Right atrium auricular region (tissue), 2 donors: Measurements from ENCODE around the gene PARP16. TPM values are rescaled to one million over a fixed set of nuclear protein-coding genes. Genes with fewer than 3 reads are reported as not detected.

Experiments used
- DNase-seq: peaks from one replicate; pipeline ENCODE4 v3.0.0-alpha.2; 2019; ENCODE audit warnings: low spot score
- H3K27ac ChIP-seq, 2 donors: fragments of 200-600 bp; sonication (generic); 1 replicate in 1 of 2; 2 replicates in 1 of 2; pipeline ENCODE4 v1.5.1; 2016 to 2019
- H3K27me3 ChIP-seq, 2 donors: fragments of 200-600 bp; sonication (generic); one replicate each; pipeline versions ENCODE4 v1.5.1 to v1.6.0; 2017 to 2019
- H3K36me3 ChIP-seq: fragments of 200-600 bp; sonication (generic); one replicate; pipeline ENCODE4 v1.5.1; 2016
- H3K4me1 ChIP-seq, 2 donors: fragments of 200-600 bp; sonication (generic); one replicate each; pipeline versions ENCODE4 v1.5.1 to v1.6.0; 2017 to 2019
- H3K4me3 ChIP-seq, 2 donors: fragments of 200-600 bp; sonication (generic); 1 replicate in 1 of 2; 2 replicates in 1 of 2; pipeline ENCODE4 v1.5.1; 2017 to 2019; ENCODE audit warnings: mild to moderate bottlenecking in 1 of 2, moderate library complexity in 1 of 2
- H3K9me3 ChIP-seq, 2 donors: fragments of 200-600 bp; sonication (generic); one replicate each; pipeline ENCODE4 v1.5.1; 2019
- CTCF ChIP-seq, 2 donors: fragments of 200-600 bp; sonication (generic); IDR thresholded peaks; one replicate each; pipeline ENCODE4 v1.5.1; 2019; ENCODE audit warnings: antibody characterized with exemption in 2 of 2
- total RNA-seq, 2 donors: library from RNA; depleted of rRNA; stranded (reverse); fragments of >200 nt; gene quantifications; one replicate each; pipeline ENCODE4 v1.1.0, GENCODE V29; 2016

PARP16 gene
- total RNA-seq, 2 donors from 2014 or later = 5.2 to 5.8 TPM

- no peak for TF ChIP-seq CTCF (IDR thresholded peaks at IDR 0.05)
- H3K27me3 ChIP-seq = no peaks in the 10 kb centered on the region
- H3K4me3 ChIP-seq = no peak overlapping the region
- H3K4me1 ChIP-seq = peaks cover 0 to 20% of the 10 kb centered on the region in 2 donors
- no peaks in the 10 kb centered on the region for H3K9me3 ChIP-seq
- peak overlapping the region in 1 of 2 donors; percentile 21 for H3K27ac ChIP-seq
- H3K36me3 ChIP-seq = no peaks in the 10 kb centered on the region
- no peak for DNase-seq
Measured at GRCh38 chr15:65209701-65210643, 76.7 kb downstream of the PARP16 start.

GRCh38 chr15:65208647-65209046, 78.0 kb downstream of the PARP16 start:
- no peak for DNase-seq
- Histone ChIP-seq H3K9me3 (no peaks in the 10 kb centered on the region), H3K27ac (no peak overlapping the region), H3K36me3 (no peaks in the 10 kb centered on the region), H3K4me1 (peaks cover 0 to 20% of the 10 kb centered on the region in 2 donors), H3K27me3 (no peaks in the 10 kb centered on the region), H3K4me3 (no peak overlapping the region)
- no peak for TF ChIP-seq CTCF (IDR thresholded peaks at IDR 0.05)

Other genes starting within 250 kb of the PARP16 start
- gene SLC51B, start 241.5 kb downstream of the PARP16 start, total RNA-seq = not detected
- gene RASL12, start 218.9 kb downstream of the PARP16 start, total RNA-seq = 100 to 1,000 TPM in 1 of 2 donors, 10 to 100 TPM in 1; 83.3 to 183 TPM
- gene KBTBD13, start 210.1 kb downstream of the PARP16 start, total RNA-seq = 1 to 10 TPM; 2.6 to 4.4 TPM
- 1 to 10 TPM in 1 of 2 donors, under 1 TPM in 1; 0.48 to 1.1 TPM for gene UBAP1L, start 171.7 kb downstream of the PARP16 start, total RNA-seq
- gene PDCD7, start 153.1 kb downstream of the PARP16 start, total RNA-seq = 10 to 100 TPM in 1 of 2 donors, 1 to 10 TPM in 1; 8.9 to 13.3 TPM
- gene CLPX, start 101.5 kb downstream of the PARP16 start, total RNA-seq = 10 to 100 TPM; 28.8 to 39.5 TPM
- 10 to 100 TPM in 1 of 2 donors, 1 to 10 TPM in 1; 2.2 to 32.0 TPM for gene CILP, start 75.4 kb downstream of the PARP16 start, total RNA-seq
- gene RNU5A-1, start 9.2 kb upstream of the PARP16 start, total RNA-seq = not detected
- not detected for gene RNU5B-1, start 17.8 kb upstream of the PARP16 start, total RNA-seq
- not detected for gene IGDCC3, start 91.1 kb upstream of the PARP16 start, total RNA-seq
- 1 to 10 TPM in 1 of 2 donors, under 1 TPM in 1; 0.86 to 2.3 TPM for gene IGDCC4, start 136.1 kb upstream of the PARP16 start, total RNA-seq
- gene DPP8, start 230.8 kb upstream of the PARP16 start, total RNA-seq = 10 to 100 TPM; 22.2 to 28.8 TPM
- 10 to 100 TPM; 15.3 to 20.5 TPM for gene HACD3, start 243.6 kb upstream of the PARP16 start, total RNA-seq